DND-41 (cell line): ENCODE measurements around the gene ATF6B.

ENCODE experiments used
- EZH2 ChIP-seq: IDR thresholded peaks from 3 replicates; pipeline ENCODE4 v1.6.1; 2012; ENCODE audit warnings: borderline replicate concordance, low read depth, mild to moderate bottlenecking, moderate library complexity, low read length, inconsistent platforms; ENCODE audit not compliant: severe bottlenecking
- TF ChIP-seq, protein P1 (sequence below): IDR thresholded peaks from 2 replicates; pipeline ENCODE4 v1.5.1; 2012; ENCODE audit warnings: borderline replicate concordance, low read length, moderate library complexity, mild to moderate bottlenecking; ENCODE audit not compliant: poor library complexity, severe bottlenecking; ENCODE audit errors: extremely low read depth

- TF ChIP-seq, protein P1, sequence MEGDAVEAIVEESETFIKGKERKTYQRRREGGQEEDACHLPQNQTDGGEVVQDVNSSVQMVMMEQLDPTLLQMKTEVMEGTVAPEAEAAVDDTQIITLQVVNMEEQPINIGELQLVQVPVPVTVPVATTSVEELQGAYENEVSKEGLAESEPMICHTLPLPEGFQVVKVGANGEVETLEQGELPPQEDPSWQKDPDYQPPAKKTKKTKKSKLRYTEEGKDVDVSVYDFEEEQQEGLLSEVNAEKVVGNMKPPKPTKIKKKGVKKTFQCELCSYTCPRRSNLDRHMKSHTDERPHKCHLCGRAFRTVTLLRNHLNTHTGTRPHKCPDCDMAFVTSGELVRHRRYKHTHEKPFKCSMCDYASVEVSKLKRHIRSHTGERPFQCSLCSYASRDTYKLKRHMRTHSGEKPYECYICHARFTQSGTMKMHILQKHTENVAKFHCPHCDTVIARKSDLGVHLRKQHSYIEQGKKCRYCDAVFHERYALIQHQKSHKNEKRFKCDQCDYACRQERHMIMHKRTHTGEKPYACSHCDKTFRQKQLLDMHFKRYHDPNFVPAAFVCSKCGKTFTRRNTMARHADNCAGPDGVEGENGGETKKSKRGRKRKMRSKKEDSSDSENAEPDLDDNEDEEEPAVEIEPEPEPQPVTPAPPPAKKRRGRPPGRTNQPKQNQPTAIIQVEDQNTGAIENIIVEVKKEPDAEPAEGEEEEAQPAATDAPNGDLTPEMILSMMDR = no peak
- TF ChIP-seq EZH2 = no peak
Observed at GRCh38 chr6:32070814-32071543, 57.1 kb downstream of the ATF6B start.
